ENCODE measurements around the gene PECR. TPM values are rescaled to one million over a fixed set of nuclear protein-coding genes. Genes with fewer than 3 reads are reported as not detected.
"Not testable (repeated sequence)": the region's sequence is repeated elsewhere in the genome, so short reads cannot be mapped to it uniquely, and the experiment has no call there.

PECR gene
- total RNA-seq, 1 donor from 2014 or later: 7.4 TPM

- DNase-seq (ENCODE audit: missing footprints) (no peak), ATAC-seq (peak; percentile 75)
- intact Hi-C loops (cut with DNase I): no loop called here
Measured at GRCh38 chr2:216013080-216013909, 68.3 kb downstream of the PECR start, which contains the start of gene MREG. Gene MREG (minus strand): TSS chr2:216013551. CDS start chr2:216013327, 224 bp downstream.

- ATAC-seq (no peak), DNase-seq (ENCODE audit: missing footprints) (no peak)
- intact Hi-C loops (cut with DNase I): no loop called here
Measured at GRCh38 chr2:216012830-216013079, 68.9 kb downstream of the PECR start.

- intact Hi-C loops (cut with DNase I): no loop called here
Measured at GRCh38 chr2:216012133-216012829, 69.3 kb downstream of the PECR start.

GRCh38 chr2:216009215-216009614, 72.4 kb downstream of the PECR start:
- intact Hi-C loops (cut with DNase I); ATAC-seq; DNase-seq (ENCODE audit: missing footprints): not testable (repeated sequence)

More at GRCh38 chr2:216012133-216012829, 69.3 kb downstream of the PECR start:
- DNase-seq (ENCODE audit: missing footprints): no peak
- ATAC-seq: no peak

- ATAC-seq (no peak), DNase-seq (ENCODE audit: missing footprints) (no peak)
- intact Hi-C loops (cut with DNase I): no loop called here
Measured at GRCh38 chr2:216008387-216008786, 73.2 kb downstream of the PECR start.

- ATAC-seq: no peak
- intact Hi-C loops (cut with DNase I): no loop called here
- no peak for DNase-seq (ENCODE audit: missing footprints)
Measured at GRCh38 chr2:216006164-216006663, 75.4 kb downstream of the PECR start.

GRCh38 chr2:216004697-216005283, 76.8 kb downstream of the PECR start:
- ATAC-seq (no peak), DNase-seq (ENCODE audit: missing footprints) (no peak)
- intact Hi-C loops (cut with DNase I): no loop called here

GRCh38 chr2:216003876-216004696, 77.5 kb downstream of the PECR start:
- intact Hi-C loops (cut with DNase I): no loop called here
- ATAC-seq: no peak
- DNase-seq (ENCODE audit: missing footprints): no peak

- DNase-seq (ENCODE audit: missing footprints) (no peak), ATAC-seq (no peak)
- intact Hi-C loops (cut with DNase I): no loop called here
Measured at GRCh38 chr2:216002693-216003092, 78.9 kb downstream of the PECR start.

- DNase-seq (ENCODE audit: missing footprints): no peak
- intact Hi-C loops (cut with DNase I): no loop called here
- ATAC-seq: peak; percentile 31
Measured at GRCh38 chr2:216002101-216002678, 79.4 kb downstream of the PECR start.

- no peak for DNase-seq (ENCODE audit: missing footprints)
- ATAC-seq: no peak
- intact Hi-C loops (cut with DNase I): no loop called here
Measured at GRCh38 chr2:216001216-216002100, 80.2 kb downstream of the PECR start.

- DNase-seq (ENCODE audit: missing footprints) (no peak), ATAC-seq (no peak)
- intact Hi-C loops (cut with DNase I): no loop called here
Measured at GRCh38 chr2:215998636-215999035, 83.0 kb downstream of the PECR start.

- DNase-seq (ENCODE audit: missing footprints): no peak
- no peak for ATAC-seq
- intact Hi-C loops (cut with DNase I): no loop called here
Measured at GRCh38 chr2:215997219-215997618, 84.4 kb downstream of the PECR start.

GRCh38 chr2:215994911-215995310, 86.7 kb downstream of the PECR start:
- no peak for ATAC-seq
- intact Hi-C loops (cut with DNase I): no loop called here
- no peak for DNase-seq (ENCODE audit: missing footprints)

- DNase-seq (ENCODE audit: missing footprints); intact Hi-C loops (cut with DNase I); ATAC-seq: not testable (repeated sequence)
Measured at GRCh38 chr2:215988556-215989207, 92.9 kb downstream of the PECR start.

Measured in Right ventricle myocardium inferior (tissue), 1 donor.